ENCODE data around the gene COX19. TPM values are rescaled to one million over a fixed set of nuclear protein-coding genes. Genes with fewer than 3 reads are reported as not detected.
"Not testable (repeated sequence)": the region's sequence is repeated elsewhere in the genome, so short reads cannot be mapped to it uniquely, and the experiment has no call there.

Gene COX19
- total RNA-seq, 4 donors from 2014 or later, result 6.3 to 13.3 (median 9.7) TPM

DNA sequence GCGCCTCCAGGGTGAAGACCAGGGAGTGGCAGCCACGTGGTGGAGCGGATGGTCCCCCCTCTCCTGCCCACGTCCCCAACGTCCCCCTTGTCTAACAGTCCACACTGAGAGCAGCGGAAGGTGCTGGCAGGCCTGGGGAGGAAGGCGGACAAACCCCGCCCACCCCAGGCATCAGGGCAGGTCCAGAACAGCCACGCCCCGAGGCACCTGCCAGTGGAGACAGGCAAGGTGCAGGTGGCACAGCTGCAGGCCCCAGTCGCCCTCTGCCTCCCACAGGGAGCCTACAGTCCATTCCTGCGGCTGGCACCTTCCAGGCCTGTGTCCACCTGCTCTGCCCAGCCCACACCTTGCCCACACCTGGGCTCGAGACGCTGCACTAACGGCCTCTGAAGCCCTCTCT is 32.6 kb upstream of the COX19 start:
- no peak overlapping the region for H3K27ac ChIP-seq (replicated peaks in 1 of 4)
- intact Hi-C loops (cut with DNase I), result no loop called here
- no peak for DNase-seq (ENCODE audit: extremely low spot score)
- no peaks in the 10 kb centered on the region for H3K27me3 ChIP-seq
- WGBS, result 84% methylated on average over 6 of the region's 15 CpGs
- H3K36me3 ChIP-seq, result peaks cover 6 to 60% (median 53%) of the 10 kb centered on the region in 4 donors
- H3K9me3 ChIP-seq, result no peaks in the 10 kb centered on the region
- TF ChIP-seq EP300 (IDR thresholded peaks at IDR 0.05), result no peak
- TF ChIP-seq, protein P1, sequence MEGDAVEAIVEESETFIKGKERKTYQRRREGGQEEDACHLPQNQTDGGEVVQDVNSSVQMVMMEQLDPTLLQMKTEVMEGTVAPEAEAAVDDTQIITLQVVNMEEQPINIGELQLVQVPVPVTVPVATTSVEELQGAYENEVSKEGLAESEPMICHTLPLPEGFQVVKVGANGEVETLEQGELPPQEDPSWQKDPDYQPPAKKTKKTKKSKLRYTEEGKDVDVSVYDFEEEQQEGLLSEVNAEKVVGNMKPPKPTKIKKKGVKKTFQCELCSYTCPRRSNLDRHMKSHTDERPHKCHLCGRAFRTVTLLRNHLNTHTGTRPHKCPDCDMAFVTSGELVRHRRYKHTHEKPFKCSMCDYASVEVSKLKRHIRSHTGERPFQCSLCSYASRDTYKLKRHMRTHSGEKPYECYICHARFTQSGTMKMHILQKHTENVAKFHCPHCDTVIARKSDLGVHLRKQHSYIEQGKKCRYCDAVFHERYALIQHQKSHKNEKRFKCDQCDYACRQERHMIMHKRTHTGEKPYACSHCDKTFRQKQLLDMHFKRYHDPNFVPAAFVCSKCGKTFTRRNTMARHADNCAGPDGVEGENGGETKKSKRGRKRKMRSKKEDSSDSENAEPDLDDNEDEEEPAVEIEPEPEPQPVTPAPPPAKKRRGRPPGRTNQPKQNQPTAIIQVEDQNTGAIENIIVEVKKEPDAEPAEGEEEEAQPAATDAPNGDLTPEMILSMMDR (IDR thresholded peaks at IDR 0.05), result no peak
- no peak for TF ChIP-seq POLR2A (IDR thresholded peaks at IDR 0.05; ENCODE audit: low read depth)
- no peak for TF ChIP-seq POLR2AphosphoS5 (IDR thresholded peaks at IDR 0.05)
- peaks cover 0 to 34% (median 10%) of the 10 kb centered on the region in 4 donors for H3K4me1 ChIP-seq
- no peak overlapping the region for H3K4me3 ChIP-seq

DNA sequence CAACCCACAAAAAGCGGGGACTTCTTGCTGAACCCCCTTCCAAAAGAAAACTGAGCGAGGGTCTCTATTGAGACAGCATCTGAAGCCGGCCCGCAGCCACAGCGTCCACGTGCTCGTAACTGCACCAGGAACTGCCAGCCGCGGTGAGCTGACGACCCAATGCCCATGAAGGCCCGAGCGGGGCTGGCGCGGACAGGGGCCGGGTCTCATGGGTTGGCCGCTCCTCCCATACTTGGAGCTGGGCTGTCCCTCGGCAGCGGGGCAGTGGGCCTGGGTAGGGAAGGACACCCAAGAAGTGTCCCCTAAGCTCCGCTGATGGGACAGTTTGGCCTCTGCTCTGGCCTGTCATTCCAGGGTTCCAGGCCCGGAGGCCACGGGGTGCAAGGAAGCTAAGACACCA is 30.0 kb upstream of the COX19 start:
- peaks cover 0 to 8% (median 0%) of the 10 kb centered on the region in 4 donors for H3K4me1 ChIP-seq
- no peak for DNase-seq (ENCODE audit: extremely low spot score)
- no peak overlapping the region for H3K27ac ChIP-seq (replicated peaks in 1 of 4)
- H3K4me3 ChIP-seq, result no peak overlapping the region
- TF ChIP-seq POLR2A (IDR thresholded peaks at IDR 0.05; ENCODE audit: low read depth), result no peak
- no peak for TF ChIP-seq POLR2AphosphoS5 (IDR thresholded peaks at IDR 0.05)
- TF ChIP-seq, protein P1 (IDR thresholded peaks at IDR 0.05), result no peak
- TF ChIP-seq EP300 (IDR thresholded peaks at IDR 0.05), result no peak
- no peaks in the 10 kb centered on the region for H3K9me3 ChIP-seq
- no peaks in the 10 kb centered on the region for H3K27me3 ChIP-seq
- WGBS, result 90% methylated on average over 3 of the region's 21 CpGs
- H3K36me3 ChIP-seq, result peaks cover 6 to 67% (median 58%) of the 10 kb centered on the region in 4 donors
- intact Hi-C loops (cut with DNase I), result no loop called here

DNA sequence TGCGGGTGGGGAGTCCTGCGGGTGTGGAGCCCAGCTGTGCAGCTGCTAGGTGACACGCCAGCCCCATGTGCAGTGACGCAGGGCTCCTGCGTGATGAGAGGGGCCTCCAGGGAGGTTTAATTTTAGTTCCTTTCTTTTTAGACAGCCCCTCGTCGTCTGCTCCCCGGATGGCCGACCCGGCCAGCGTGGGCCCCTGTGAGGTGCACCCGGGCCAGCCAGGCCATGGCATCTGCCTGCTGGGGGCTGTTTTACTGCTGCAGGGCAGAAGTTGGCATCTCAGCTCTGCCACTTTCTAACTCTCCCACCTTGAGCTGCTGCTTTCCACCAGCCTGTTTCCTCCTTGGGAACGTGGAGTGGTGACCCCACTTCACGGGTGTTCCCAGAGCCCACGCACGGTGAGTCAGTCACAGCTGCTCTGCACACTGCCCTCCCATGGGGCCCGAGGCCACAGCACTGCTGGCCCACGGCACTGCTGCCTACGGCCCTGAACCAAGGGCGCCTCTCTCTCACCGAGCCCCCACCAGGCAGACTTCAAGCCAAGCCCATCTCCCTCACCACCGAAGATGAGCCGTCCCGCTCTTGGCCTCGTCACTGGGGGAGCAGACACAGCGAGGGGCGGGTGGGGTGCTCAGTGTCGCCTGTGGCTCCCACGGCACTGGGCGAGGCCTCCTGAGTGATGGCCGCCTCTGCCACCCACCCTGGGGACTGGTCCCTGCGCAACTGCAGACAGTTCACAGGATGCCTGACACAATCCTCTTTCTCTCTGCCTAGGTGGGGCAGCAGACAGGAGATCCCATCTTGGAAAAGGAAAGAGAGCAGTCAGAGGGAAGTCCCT is 28.9 kb upstream of the COX19 start:
- Histone ChIP-seq H3K36me3 (peaks cover 0 to 69% (median 56%) of the 10 kb centered on the region in 4 donors), H3K9me3 (no peaks in the 10 kb centered on the region), H3K4me3 (no peak overlapping the region), H3K27me3 (no peaks in the 10 kb centered on the region), H3K27ac (replicated peaks in 1 of 4) (no peak overlapping the region), H3K4me1 (peaks cover 0 to 4% (median 0%) of the 10 kb centered on the region in 4 donors)
- intact Hi-C loops (cut with DNase I), result no loop called here
- TF ChIP-seq POLR2A (IDR thresholded peaks at IDR 0.05; ENCODE audit: low read depth), result no peak
- TF ChIP-seq EP300 (IDR thresholded peaks at IDR 0.05), result no peak
- TF ChIP-seq, protein P1 (IDR thresholded peaks at IDR 0.05), result no peak
- no peak for TF ChIP-seq POLR2AphosphoS5 (IDR thresholded peaks at IDR 0.05)
- 85% methylated on average over 28 of the region's 32 CpGs for WGBS
- no peak for DNase-seq (ENCODE audit: extremely low spot score)

DNA sequence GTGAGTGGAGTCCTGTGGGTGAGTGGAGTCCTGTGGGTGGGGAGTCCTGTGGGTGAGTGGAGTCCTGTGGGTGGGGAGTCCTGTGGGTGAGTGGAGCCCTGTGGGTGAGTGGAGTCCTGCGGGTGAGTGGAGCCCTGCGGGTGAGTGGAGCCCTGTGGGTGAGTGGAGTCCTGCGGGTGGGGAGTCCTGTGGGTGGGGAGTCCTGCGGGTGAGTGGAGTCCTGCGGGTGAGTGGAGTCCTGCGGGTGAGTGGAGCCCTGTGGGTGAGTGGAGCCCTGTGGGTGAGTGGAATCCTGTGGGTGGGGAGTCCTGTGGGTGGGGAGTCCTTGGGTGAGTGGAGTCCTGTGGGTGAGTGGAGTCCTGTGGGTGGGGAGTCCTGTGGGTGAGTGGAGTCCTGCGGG is 27.1 kb upstream of the COX19 start:
- H3K36me3 ChIP-seq, result peaks cover 0 to 68% (median 48%) of the 10 kb centered on the region in 4 donors
- intact Hi-C loops (cut with DNase I); H3K27ac ChIP-seq (replicated peaks in 1 of 4); H3K4me1 ChIP-seq; H3K9me3 ChIP-seq; DNase-seq (ENCODE audit: extremely low spot score); H3K4me3 ChIP-seq; H3K27me3 ChIP-seq: not testable (repeated sequence)
- 75% methylated on average over 7 of the region's 7 CpGs for WGBS

DNA sequence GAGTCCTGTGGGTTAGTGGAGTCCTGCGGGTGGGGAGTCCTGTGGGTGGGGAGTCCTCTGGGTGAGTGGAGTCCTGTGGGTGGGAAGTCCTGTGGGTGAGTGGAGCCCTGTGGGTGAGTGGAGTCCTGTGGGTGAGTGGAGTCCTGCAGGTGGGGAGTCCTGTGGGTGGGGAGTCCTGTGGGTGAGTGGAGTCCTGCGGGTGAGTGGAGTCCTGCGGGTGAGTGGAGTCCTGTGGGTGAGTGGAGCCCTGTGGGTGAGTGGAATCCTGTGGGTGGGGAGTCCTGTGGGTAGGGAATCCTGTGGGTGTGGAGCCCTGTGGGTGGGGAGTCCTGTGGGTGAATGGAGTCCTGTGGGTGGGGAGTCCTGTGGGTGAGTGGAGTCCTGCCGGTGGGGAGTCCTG is 26.7 kb upstream of the COX19 start:
- H3K4me1 ChIP-seq; H3K27me3 ChIP-seq; intact Hi-C loops (cut with DNase I); DNase-seq (ENCODE audit: extremely low spot score); H3K27ac ChIP-seq (replicated peaks in 1 of 4); H3K9me3 ChIP-seq; H3K4me3 ChIP-seq: not testable (repeated sequence)
- H3K36me3 ChIP-seq, result peaks cover 0 to 68% (median 48%) of the 10 kb centered on the region in 4 donors
- WGBS, result 88% methylated on average over 3 of the region's 4 CpGs

DNA sequence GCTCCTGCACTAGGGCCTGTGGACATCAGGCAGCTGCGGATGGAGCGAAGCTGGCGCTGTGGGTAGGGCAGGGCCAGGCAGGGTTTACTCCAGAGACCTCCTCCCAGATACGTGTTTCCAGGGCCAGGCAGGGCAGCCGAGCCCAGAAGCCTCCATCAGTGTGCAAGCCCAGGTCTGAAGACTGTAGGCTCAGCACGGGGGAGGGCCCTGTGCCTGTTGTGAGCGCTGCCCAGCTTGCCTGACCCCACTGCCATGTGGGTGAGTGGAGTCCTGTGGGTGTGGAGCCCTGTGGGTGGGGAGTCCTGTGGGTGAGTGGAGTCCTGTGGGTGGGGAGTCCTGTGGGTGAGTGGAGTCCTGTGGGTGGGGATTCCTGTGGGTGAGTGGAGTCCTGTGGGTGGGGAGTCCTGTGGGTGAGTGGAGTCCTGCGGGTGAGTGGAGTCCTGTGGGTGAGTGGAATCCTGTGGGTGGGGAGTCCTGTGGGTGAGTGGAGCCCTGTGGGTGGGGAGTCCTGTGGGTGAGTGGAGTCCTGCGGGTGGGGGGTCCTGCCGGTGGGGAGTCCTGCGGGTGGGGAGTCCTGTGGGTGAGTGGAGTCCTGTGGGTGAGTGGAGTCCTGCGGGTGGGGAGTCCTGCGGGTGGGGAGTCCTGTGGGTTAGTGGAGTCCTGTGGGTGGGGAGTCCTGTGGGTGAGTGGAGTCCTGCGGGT is 25.9 kb upstream of the COX19 start:
- H3K9me3 ChIP-seq; H3K4me3 ChIP-seq; H3K27me3 ChIP-seq; H3K4me1 ChIP-seq; intact Hi-C loops (cut with DNase I); DNase-seq (ENCODE audit: extremely low spot score); H3K27ac ChIP-seq (replicated peaks in 1 of 4): not testable (repeated sequence)
- H3K36me3 ChIP-seq, result peaks cover 0 to 69% (median 48%) of the 10 kb centered on the region in 4 donors
- 82% methylated on average over 14 of the region's 14 CpGs for WGBS
